Stimulated activated naive CD8-positive, alpha-beta T cell treated with anti-CD3 and anti-CD28 coated beads, Interleukin-15, Interleukin-2, amounts not matched to agents 100 U/mL and 50 U/mL, for 24 hours (primary cell): ENCODE results near the gene SLC5A10.

Experiments used
- ATAC-seq: fragments of 150-1000 bp; cut with Tn5 transposase; one replicate; pipeline ENCODE4 v1.10.0; 2021
- DNase-seq: peaks from one replicate; pipeline ENCODE4 v3.0.0; 2021

The SLC5A10 gene

DNA sequence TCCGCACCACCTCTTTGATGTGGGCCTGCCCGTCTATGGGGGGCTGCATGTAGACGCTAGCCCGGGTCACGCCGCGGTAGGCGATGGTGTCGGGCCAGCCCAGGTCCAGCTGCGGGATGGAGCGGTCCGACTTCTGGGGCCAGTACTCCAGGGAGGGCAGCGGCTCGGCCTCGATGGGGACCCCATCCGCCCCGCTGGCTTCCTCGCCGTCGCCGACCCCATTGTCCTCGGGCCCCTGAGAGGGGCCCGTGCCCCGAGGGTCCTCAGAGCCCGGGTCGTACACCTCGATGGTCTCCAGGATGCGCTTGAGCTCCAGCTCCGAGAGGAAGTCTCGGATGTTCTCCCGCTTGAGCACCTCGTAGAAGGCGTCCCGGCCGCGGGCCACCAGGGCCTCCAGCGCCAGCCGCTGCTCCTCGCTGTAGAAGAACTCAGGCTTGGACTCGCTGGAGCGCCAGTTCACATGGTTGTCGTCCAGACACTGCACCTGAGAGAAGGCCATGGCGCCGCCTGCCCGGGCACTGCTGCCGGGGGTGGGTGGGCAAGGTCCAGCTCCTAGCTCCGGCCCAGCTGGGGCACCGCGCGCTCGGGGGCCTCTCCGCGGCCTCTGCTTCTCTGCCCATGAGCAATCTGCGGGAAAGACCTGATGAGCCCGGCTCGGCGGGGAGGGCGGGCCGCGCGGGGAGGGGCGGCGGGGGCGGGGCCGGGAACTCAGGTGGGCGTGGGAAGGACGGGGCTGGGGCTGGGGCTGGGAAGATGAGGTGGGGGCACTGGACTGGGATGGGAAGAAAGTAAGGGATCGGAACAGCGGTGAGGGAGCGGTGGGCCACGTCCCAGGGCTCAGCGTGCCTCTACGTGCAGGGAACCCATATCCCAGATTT, 51.8 kb downstream of the SLC5A10 start:
- peak; percentile 66 for DNase-seq
- ATAC-seq = peak; percentile 17

DNA sequence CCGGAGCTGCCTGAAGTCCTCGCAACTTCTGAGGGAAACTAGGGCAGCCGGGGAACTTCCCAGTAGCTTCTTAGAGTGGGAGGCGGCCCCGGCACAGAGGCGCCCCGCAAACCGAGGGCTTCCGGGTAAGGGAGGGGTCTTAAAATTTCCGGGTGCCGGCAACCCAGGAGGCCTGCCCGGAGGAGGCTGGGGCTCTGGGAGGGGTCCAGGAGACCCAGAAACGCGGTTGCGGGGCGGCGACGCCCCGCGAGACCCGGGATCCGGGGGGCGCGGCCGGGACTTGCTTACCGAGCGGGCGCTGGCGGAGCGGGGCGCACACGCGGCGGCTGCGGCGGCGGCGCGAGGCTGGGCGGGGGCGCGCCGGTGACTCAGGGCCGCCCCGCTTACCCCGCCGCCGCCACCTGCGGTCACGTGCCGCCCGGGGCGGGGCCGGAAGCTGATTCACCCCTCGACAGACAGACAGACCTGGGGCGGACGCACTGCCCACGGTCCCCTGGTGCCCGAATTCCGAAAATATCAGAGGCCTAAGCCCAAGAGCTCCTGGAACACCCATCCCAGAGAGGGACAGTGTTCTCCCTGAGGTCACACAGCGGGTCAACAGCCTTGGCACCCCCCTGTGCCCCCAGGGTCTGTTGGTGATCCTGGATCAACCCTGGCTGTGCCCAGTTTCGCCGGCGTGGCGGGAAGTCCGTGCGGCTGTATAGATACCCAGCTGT, 52.6 kb downstream of the SLC5A10 start, which contains the start of gene FAM83G:
Gene FAM83G, minus strand, starts transcription at position 344 of the 716 bp plus-strand sequence. CDS start 723 bp downstream, outside the sequence.
- DNase-seq (peak; percentile 92), ATAC-seq (peak; percentile 89)

DNA sequence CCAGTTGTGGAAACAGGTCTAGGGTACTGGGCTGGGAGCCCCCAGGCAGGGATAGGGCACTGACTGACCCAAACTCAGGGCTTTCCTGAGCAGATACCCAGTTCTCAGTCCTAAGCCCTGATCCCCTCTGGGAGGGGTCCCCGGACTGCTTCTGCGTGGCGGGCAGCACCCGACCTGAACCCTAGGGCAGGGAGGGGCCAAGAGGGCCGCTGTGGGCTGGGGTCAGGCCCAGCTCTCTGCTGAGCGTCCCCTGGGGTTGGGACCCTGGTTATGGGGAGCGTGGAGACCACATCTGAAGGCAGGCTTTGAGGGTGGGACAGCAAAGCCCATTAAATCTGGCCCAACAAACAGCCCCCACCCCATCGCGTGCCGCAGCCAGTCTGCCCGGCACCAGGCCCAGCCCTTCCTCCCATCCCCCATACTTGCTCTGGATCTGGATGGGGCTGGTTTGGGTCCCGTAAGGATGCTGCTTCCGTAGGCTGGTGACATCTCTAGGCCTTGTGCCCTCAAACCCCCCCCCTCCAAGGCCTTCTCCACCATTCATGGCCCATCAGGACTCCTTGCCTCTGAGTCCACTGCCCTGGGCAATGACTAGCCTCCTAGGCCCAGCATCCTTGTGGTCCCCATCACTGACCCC, 53.3 kb downstream of the SLC5A10 start:
- no peak for DNase-seq
- ATAC-seq = no peak

DNA sequence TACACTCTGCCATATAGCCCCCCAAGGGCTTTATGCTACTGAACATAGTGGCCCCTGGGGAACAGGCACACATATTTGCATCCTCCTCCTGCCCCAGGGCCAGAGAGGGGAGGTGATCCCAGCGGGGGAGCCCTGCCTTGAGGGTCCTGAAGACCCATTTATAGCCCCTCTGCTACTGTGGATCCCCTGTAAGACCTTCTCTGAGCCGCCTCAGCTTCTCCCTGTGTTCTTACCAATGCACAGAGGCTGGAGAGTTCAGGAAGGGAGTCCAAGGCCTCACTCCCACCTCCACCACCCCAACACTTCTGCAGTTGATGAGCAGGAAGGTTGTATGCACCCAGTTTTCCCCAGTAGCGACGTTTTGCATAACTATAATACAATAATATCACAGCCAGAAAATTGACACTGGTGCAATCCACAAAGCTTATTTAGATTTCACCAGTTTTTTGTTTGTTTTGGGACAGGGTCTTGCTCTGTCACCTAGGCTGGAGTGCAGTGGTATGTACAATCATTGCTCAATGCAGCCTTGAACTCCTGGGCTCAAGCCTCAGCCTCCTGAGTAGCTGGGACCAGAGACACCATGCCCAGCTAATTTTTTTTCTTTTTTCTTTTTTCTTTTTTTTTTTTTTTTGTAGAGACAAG, 53.9 kb downstream of the SLC5A10 start:
- ATAC-seq (no peak), DNase-seq (no peak)

DNA sequence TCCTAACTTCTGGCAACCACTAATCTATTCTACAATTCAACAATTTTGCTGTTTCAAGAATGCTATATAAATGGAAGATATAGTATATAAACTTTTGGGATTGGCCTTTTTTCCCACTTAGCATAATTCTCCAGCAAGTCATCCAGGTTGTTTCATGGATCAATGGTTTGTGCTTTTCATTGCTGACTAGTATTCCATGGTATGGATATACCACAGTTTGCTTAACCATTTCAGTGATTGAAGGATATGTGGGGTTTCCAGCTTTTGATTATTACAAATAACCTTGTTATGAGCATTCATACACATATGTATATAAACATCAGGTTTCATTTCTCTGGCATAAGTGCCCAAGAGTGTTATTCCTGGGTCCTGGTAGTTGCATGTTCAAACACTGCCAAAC, 54.7 kb downstream of the SLC5A10 start:
- ATAC-seq (no peak), DNase-seq (no peak)

DNA sequence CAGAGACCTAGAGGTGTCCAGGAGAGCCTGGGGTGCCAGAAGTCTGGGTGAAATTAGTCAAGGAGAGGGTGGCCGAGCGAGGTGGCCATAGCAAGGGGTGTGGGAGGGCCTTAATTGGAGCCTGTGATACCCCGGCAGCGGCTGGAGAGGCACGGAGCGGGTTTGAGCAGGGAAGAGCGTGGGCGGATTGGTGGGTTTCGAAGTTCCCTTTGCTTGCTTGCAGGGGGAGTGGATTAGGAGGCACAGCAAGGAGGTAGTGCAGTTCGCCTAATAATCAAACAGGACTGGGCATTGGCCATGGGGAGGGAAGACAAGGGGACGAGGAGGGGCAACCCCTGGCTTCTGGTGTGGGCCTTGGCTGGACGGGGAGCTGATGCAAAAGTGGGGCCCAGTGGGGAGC, 58.0 kb downstream of the SLC5A10 start:
- ATAC-seq = no peak
- no peak for DNase-seq

DNA sequence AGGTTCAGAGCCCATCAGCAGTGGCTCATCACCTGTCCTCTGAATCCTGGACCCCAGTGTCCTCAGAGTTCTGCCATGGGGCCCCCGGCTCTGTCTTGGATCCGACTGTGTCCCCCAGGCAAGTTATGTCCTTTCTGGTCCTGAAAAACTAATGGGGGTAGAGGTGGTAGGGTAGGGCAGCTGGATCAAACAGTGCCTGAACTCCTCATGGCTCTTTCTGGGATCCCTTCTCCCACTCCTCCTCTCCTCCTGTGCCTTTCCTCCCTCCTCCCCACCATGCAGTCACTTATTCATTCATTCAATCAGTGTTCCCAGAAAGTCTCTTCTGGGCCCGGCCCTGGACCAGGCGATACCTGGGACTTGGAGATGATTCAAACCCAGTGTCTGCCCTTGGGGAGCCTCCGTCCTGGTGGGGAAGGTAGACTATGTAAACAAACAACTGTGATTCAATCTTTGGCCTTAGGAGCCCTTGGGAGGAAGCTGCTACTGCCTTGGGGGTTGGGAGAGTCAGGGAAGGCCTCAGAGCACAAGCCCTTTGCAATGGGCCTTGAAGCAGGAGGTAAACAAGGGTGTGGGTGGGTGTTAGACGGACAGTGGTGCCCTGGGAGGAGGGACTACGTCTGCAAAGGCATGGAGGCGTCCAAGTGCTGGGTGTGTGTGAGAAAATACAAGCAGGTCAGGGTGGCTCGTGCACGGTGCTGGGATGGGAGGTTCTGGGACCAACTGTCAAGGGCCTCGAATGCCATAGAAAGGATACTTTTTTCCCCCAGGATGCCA, 59.0 kb downstream of the SLC5A10 start:
- ATAC-seq = no peak
- no peak for DNase-seq

DNA sequence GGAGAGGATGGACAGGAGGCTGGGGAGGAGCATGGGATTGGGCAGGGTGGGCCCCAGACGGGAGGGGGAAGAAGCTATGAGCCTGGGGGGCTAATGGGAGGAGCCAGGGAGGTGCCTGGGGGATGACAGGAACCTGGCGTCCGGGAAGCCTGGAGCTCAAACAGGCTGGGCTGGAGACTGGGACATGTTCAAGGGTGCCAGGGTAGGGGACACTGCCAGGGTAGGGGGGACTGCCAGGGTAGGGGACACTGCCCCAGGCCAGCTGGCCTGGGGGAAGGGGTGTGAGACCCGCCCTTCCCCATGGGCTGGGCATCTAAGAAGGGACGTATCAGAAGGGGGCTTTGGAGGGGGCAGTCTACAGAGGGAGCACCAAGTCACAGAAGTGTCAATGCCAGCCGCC, 59.6 kb downstream of the SLC5A10 start:
- ATAC-seq (no peak), DNase-seq (no peak)

DNA sequence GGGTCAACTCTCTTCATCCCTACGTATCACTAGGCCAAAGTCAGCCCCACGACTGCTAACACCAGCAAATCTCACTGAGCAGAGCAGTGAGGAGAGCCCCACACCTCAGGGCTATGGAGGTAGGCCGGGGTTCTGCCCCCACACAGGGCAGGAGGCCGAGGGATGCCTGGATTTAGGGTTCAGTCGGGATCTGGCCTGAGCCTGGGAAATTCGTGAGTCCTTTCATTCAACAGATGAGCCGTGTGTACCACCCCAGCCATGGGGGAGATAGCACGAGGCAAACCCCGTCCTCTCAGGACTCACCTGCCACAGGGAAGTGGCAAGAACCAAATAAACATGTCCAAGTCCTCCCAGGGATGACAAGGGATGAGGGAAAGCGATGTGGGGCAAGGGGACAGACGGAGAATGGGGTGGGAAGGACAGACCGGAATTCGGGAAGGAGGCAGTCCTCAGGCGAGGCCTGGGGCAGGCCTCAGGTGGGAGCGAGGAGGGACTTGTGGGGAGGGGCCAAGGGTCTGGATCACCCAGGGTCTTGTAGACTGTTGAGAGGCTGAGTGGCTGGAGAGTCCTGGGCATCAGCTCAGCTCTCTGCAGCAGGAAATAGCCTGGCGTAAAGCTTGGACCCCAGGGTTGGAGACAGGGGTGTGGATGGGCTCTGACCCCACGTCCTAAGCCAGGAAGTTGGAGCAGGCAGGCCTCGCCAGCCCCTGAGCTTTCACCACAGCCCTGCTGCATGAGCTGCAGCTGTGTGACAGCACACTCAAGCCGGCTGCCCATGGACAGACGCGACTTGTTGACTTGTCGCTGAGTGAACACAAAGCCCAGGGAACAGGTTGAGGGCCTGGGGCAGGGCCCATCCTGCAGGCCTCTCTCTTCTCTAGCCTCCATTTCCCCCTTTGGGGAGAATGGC, 60.5 kb downstream of the SLC5A10 start:
- ATAC-seq = no peak
- no peak for DNase-seq

DNA sequence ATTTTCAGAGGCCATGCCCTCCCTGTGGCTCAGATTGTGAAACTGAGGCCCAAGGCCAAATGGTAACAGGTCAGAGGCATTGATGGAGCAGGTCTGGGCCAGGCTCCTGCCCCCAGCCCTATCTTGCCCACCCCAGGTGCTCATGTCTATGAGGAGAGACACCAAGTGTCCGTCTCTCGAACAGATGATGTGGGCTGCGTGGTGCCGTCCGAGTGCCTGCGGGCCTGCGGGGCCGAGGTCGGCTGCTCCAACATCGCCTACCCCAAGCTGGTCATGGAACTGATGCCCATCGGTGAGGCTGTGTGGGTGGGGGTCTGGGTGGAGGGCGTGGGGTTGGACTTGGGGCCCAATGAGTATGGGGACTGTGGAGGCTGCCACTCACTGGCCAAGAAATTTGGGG, 61.3 kb downstream of the SLC5A10 start:
- DNase-seq (no peak), ATAC-seq (no peak)

DNA sequence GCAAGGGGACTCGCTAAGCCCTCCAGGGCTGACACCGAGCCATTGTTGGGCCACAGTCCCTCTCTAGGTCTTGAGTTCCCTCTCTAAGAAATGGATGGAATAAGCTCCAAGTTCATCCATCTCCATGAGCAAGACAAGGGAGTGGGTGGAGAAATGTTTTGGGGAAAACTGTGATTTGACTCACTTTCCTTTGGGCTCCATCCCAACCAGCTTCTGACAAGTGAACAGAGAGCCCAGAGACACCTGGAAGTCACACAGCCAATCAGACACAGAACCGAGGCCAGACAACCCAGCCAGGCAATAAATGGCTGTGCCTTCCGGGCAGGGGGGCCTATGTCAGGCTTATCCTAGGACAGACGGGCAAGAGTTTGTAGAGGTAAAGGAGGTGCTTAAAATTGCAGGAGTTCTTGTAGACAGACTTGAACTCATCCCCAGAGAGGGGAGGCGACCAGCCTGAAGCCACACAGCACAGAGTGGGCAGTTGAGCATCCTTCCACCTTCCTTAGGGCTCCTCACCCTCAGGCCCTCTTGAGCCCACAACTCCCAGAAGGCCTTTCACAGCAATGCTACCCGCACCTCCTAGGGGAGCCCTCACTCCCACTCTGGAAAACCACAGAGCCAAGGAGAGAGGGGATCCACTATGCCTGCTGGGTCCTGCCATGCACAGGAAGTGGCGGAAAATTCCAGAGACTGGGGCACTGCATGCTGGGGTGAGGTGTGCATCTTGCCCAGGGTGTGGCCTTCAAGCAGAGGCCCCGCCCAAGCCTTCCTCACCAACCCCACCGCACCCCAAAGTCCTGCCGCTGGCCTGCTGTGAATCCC, 62.1 kb downstream of the SLC5A10 start:
- DNase-seq (no peak), ATAC-seq (no peak)

DNA sequence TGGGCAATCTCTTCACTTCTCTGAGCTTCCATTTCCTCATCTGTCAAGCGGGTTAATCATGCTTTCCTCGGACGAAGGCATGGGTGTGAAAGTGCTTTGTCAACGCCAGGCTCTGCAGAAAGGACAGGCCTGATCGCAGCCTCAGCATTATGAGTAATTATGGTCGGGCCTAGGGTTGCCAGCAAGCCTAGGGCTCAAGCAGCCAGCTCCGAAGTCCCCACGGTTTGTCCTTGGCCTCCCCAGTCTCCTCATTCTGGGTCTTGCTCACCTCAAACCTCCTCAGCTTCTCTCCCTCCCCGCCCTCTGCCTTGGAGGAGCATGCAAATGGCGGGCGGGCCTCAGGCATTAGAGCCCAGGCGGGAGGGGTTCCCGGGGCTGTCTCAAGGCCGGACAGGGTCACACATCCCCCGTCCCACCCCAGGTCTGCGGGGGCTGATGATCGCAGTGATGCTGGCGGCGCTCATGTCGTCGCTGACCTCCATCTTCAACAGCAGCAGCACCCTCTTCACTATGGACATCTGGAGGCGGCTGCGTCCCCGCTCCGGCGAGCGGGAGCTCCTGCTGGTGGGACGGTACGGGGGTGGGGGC, 62.8 kb downstream of the SLC5A10 start:
- no peak for ATAC-seq

DNA sequence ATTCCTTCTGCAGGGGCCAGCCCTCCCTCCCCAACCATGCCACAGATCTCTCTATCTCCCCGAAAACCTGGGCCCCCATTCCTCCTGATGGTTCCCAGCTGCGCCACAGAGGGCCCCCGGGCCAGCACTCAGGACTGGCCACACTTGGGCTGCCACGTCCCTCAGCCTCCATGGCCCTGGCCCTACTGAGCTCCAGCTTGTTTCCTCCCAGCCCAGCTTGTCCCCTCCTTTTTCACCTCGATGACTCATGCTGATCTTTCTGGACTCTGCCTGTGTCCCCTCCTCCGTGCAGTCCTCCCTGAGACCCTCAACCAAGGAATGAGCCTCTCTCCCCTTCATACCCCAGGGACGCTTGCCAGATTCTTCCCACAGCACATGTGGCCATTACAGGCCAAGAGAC, 63.5 kb downstream of the SLC5A10 start:
- DNase-seq (no peak), ATAC-seq (no peak)

More for the DNA sequence above, 62.8 kb downstream of the SLC5A10 start:
- DNase-seq = no peak

DNA sequence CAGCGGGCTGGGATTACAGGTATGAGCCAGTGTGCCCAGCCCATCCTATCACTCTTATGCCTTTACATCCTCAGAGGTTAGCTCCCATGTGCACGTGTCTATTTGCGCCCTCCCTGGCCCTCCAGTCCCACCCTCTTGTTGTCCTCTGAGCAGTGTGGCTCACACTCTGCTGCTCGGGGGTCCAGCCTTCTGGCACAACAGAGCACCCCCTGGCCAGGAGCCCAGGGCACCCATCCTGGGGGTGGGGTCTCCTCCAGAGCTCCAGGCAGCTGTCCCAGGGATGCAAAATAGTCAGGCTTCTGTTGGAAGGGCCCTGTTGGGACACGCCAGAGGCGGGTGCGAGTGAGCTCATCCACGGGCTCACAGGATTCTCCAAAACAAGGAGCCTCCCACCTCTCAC, 64.3 kb downstream of the SLC5A10 start:
- DNase-seq (no peak), ATAC-seq (no peak)

DNA sequence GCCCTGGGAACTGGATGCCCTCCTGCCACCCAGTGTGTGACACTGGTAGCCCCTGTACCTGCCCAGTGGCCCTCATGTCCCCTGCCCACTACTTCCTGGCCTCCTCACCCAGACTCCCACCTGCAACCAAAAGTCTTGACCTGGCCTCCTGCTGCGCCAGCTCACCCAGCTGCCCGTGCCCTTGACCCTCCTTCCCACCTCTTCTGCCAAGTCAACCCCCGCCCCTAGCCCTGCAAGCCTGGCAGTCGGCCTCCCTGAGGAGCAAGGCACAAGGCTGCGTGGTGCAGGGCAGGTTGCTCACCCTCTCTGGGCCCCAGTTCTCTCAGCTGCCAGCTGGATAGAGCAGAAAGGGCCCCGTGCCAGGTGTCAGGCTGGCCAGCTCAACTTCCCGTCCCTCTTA, 64.9 kb downstream of the SLC5A10 start:
- DNase-seq (no peak), ATAC-seq (no peak)

DNA sequence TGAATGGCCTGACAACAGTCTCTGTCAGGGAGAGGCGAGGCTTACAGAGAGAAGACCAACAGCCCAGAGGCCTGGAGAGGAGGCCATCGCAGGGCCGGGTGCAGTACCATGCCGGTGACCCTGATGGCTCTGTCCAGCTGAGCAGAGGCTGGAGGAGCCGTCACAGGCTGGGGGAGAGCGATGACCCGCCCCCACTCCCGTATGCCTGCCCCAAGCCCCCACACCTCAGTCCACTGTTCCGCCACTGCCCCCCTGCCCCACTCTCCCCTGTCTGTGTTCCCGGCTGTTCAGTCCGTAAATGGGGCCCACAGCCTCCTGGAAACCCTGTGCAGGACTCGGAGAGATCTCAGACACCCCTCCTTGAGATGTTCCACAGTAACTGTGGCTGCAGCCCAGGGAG, 65.4 kb downstream of the SLC5A10 start:
- ATAC-seq = no peak
- no peak for DNase-seq

DNA sequence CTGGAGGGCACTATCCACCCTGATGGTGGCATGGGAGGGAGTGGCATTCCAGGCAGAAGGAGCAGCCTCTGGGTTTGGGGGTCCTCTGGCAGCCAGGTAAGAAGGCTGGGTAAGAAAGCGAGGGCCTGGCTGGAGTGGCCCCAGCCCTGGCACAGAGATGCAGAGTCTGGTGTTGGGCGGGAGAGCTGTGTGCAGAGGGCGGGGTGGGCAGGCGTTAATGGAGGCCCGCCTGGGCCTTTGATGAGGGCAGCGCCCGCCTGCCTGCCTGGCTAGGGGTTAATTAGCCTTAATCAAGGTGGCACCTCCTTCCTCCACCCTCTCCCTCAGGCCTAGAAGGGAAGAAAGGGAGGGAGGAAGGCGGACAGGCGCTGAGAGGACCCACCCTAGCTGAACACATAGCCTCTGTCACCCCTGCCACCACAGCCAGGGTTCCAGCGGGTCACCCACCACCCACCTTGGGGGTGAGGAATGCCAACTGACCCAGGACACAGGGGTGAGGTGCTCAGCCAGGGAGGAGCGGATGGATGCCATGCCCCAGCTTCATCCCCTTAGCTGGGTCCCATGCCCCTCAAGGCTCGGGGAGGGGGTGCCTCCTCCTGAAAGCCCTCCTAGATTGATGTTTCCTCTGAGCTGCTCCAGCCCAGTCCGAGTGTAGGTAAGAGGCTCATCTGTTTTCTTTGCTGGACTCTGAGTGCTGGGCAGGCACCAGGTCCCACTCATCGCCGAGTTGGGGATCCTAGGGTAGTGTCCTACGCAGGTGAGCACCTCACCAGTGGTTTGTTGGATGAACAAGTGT, 66.0 kb downstream of the SLC5A10 start:
- no peak for ATAC-seq

DNA sequence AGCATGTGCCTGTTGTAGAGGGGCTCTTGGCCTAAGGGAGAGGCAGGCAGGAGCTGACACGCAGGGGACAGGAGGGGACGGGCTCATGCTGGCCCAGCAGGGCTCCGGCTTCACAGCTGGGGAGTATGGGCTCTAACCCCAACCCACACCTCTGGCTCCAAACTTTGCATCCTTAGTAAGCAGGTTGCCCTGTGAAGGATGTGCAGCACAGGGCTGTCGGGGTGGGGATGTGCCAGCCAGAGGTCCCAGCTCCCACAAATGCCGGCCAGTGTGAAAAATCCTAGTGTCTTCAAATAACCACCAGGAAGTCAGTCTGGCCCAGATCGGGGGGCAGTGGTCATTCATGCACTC, 66.6 kb downstream of the SLC5A10 start:
- no peak for DNase-seq
- no peak for ATAC-seq

More for the DNA sequence above, 66.0 kb downstream of the SLC5A10 start:
- DNase-seq = no peak
